ENCODE results near the gene BDP1.
"Not testable (repeated sequence)": the region's sequence is repeated elsewhere in the genome, so short reads cannot be mapped to it uniquely, and the experiment has no call there.

BDP1 gene

GRCh38 chr5:71471193-71471592 lies 15.7 kb downstream of the BDP1 start:
- no peak for DNase-seq (ENCODE audit: low read depth in 2 of 2)

- DNase-seq (ENCODE audit: low read depth in 2 of 2): no peak
These were observed 20.4 kb downstream of the BDP1 start for GRCh38 chr5:71475788-71476384.

- DNase-seq (ENCODE audit: low read depth in 2 of 2): no peak
These were observed 26.0 kb downstream of the BDP1 start for GRCh38 chr5:71481441-71481840.

- no peak for DNase-seq (ENCODE audit: low read depth in 2 of 2)
These were observed 26.7 kb downstream of the BDP1 start for GRCh38 chr5:71482132-71482531.

GRCh38 chr5:71483355-71483754 lies 27.9 kb downstream of the BDP1 start:
- DNase-seq (ENCODE audit: low read depth in 2 of 2): no peak

GRCh38 chr5:71492817-71493615 lies 37.6 kb downstream of the BDP1 start:
- DNase-seq (ENCODE audit: low read depth in 2 of 2): no peak

GRCh38 chr5:71494202-71494601 lies 38.8 kb downstream of the BDP1 start:
- not testable (repeated sequence) for DNase-seq (ENCODE audit: low read depth in 2 of 2)

- not testable (repeated sequence) for DNase-seq (ENCODE audit: low read depth in 2 of 2)
These were observed 43.3 kb downstream of the BDP1 start for GRCh38 chr5:71498756-71499155.

GRCh38 chr5:71503536-71503935 lies 48.1 kb downstream of the BDP1 start:
- no peak for DNase-seq (ENCODE audit: low read depth in 2 of 2)

- DNase-seq (ENCODE audit: low read depth in 2 of 2): no peak
These were observed 66.7 kb downstream of the BDP1 start for GRCh38 chr5:71522151-71522550.

- not testable (repeated sequence) for DNase-seq (ENCODE audit: low read depth in 2 of 2)
These were observed 70.2 kb downstream of the BDP1 start for GRCh38 chr5:71525611-71526010.

- DNase-seq (ENCODE audit: low read depth in 2 of 2): no peak
These were observed 72.8 kb downstream of the BDP1 start for GRCh38 chr5:71528206-71528605.

GRCh38 chr5:71529682-71530081 lies 74.2 kb downstream of the BDP1 start:
- DNase-seq (ENCODE audit: low read depth in 2 of 2): no peak

GRCh38 chr5:71533142-71533541 lies 77.7 kb downstream of the BDP1 start:
- DNase-seq (ENCODE audit: low read depth in 2 of 2): no peak

GRCh38 chr5:71533615-71534014 lies 78.2 kb downstream of the BDP1 start:
- no peak for DNase-seq (ENCODE audit: low read depth in 2 of 2)

- no peak for DNase-seq (ENCODE audit: low read depth in 2 of 2)
These were observed 82.2 kb downstream of the BDP1 start for GRCh38 chr5:71537687-71538086.

- DNase-seq (ENCODE audit: low read depth in 2 of 2): not testable (repeated sequence)
These were observed 95.4 kb downstream of the BDP1 start for GRCh38 chr5:71550885-71551284.

- DNase-seq (ENCODE audit: low read depth in 2 of 2): not testable (repeated sequence)
These were observed 96.1 kb downstream of the BDP1 start for GRCh38 chr5:71551582-71551981.

GRCh38 chr5:71552026-71552749 lies 96.7 kb downstream of the BDP1 start:
- not testable (repeated sequence) for DNase-seq (ENCODE audit: low read depth in 2 of 2)

GRCh38 chr5:71563161-71563560 lies 107.7 kb downstream of the BDP1 start:
- no peak for DNase-seq (ENCODE audit: low read depth in 2 of 2)

GRCh38 chr5:71564895-71565294 lies 109.4 kb downstream of the BDP1 start:
- DNase-seq (ENCODE audit: low read depth in 2 of 2): no peak

GRCh38 chr5:71569748-71570509 lies 114.5 kb downstream of the BDP1 start:
- DNase-seq (ENCODE audit: low read depth in 2 of 2): no peak

Measured in stimulated activated CD4-positive, alpha-beta T cell treated with anti-CD3 and anti-CD28 coated beads, Interleukin-4, amount 100 ng/mL, for 48 hours (primary cell).